ENCODE measurements around the gene EIF4G1. TPM values are rescaled to one million over a fixed set of nuclear protein-coding genes. Genes with fewer than 3 reads are reported as not detected.

EIF4G1 gene
- total and polyA plus RNA-seq, 2 of the 8 experiments (the other 6 are each of a cell fraction or from before 2014, with no cell fraction given): 318 to 473 TPM

GRCh38 chr3:184381261-184382224 lies 67.1 kb downstream of the EIF4G1 start (continued):
- no peak for TF ChIP-seq ATF2 (IDR thresholded peaks at IDR 0.05; ENCODE audit: low read length)
- TF ChIP-seq HDAC6 (IDR thresholded peaks at IDR 0.05; ENCODE audit: low read depth, low read length): no peak
- peak; percentile 85 for TF ChIP-seq MAX (IDR thresholded peaks at IDR 0.05)
- TF ChIP-seq SIN3A (conservative IDR thresholded peaks at IDR 0.05 in 1 of 2, IDR thresholded peaks at IDR 0.05 in 1 of 2; ENCODE audit: low read depth in 1 of 2, low read length in 2 of 2): no peak
- no peak for TF ChIP-seq ATF3 (IDR thresholded peaks at IDR 0.05; ENCODE audit: insufficient read depth, low read depth, low read length)
- TF ChIP-seq CBX8 (IDR thresholded peaks at IDR 0.05; ENCODE audit: borderline replicate concordance, low read depth, low read length): no peak
- TF ChIP-seq RNF2 (IDR thresholded peaks at IDR 0.05; ENCODE audit: borderline replicate concordance, low read depth, low read length, missing control alignments, poor library complexity, severe bottlenecking): peak; percentile 46
- 0 out of 2 replicates have a peak, but pooled peaks have one; percentile 43 for TF ChIP-seq RBBP5 (IDR thresholded peaks at IDR 0.05; ENCODE audit: borderline replicate concordance, low read depth, low read length)
- no peak for TF ChIP-seq BCL11A (IDR thresholded peaks at IDR 0.05; ENCODE audit: low read depth in 2 of 2, low read length in 2 of 2)
- no peak for TF ChIP-seq CHD1 (IDR thresholded peaks at IDR 0.05; ENCODE audit: low read depth, low read length)
- TF ChIP-seq USF2 (IDR thresholded peaks at IDR 0.05; ENCODE audit: low read length): no peak
- no peak for TF ChIP-seq NANOG (IDR thresholded peaks at IDR 0.05; ENCODE audit: insufficient read depth, low read depth, low read length, poor library complexity, severe bottlenecking)
- no peak for TF ChIP-seq CTBP2 (IDR thresholded peaks at IDR 0.05; ENCODE audit: borderline replicate concordance, insufficient read depth, insufficient read length, low read length)
- peak; percentile 18; the same call in 1 of the 2 replicates for TF ChIP-seq GABPA (IDR thresholded peaks at IDR 0.05; ENCODE audit: borderline replicate concordance, insufficient read depth, low read length)
- no peak for TF ChIP-seq KDM5A (IDR thresholded peaks at IDR 0.05; ENCODE audit: low read length)
- TF ChIP-seq FOSL1 (IDR thresholded peaks at IDR 0.05; ENCODE audit: insufficient read depth, low read depth, low read length): no peak
- no peak for TF ChIP-seq MAFK (IDR thresholded peaks at IDR 0.05; ENCODE audit: low read depth, low read length)
- TF ChIP-seq SP1 (IDR thresholded peaks at IDR 0.05; ENCODE audit: low read depth, low read length): no peak

Measured in H1 (cell line).